GM19351 (cell line): ENCODE data around the gene EPHB2.
A peak's percentile ranks its signal among the peaks of the same experiment; 100 is the strongest.
"Not testable (repeated sequence)": the region's sequence is repeated elsewhere in the genome, so short reads cannot be mapped to it uniquely, and the experiment has no call there.

ENCODE experiments used
- ATAC-seq: cut with Tn5 transposase; IDR thresholded peaks from one replicate; pipeline ENCODE4 v1.9.1; 2021; ENCODE audit warnings: mild to moderate bottlenecking, moderate library complexity; ENCODE audit not compliant: unreplicated experiment

The EPHB2 gene

DNA sequence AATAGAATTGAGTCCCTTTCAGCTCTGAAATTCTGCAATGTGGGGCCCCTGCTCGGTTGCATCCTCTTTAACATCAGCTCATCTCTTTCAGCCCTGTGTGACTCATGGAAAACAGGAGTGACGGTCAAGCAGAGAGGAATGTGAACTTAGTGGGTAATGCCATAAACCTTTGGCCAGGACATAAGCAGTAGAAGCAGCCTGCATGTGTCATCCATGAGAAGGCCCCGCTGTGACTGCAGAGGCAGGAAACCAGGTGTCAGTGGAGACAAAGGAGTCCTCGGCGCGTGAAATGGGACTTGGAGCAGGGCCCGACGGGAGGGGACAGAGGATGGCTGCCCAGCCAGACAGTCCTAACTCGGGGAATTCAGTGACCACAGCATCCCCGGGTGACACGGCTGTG lies 21.1 kb upstream of the EPHB2 start:
- ATAC-seq, result no peak

DNA sequence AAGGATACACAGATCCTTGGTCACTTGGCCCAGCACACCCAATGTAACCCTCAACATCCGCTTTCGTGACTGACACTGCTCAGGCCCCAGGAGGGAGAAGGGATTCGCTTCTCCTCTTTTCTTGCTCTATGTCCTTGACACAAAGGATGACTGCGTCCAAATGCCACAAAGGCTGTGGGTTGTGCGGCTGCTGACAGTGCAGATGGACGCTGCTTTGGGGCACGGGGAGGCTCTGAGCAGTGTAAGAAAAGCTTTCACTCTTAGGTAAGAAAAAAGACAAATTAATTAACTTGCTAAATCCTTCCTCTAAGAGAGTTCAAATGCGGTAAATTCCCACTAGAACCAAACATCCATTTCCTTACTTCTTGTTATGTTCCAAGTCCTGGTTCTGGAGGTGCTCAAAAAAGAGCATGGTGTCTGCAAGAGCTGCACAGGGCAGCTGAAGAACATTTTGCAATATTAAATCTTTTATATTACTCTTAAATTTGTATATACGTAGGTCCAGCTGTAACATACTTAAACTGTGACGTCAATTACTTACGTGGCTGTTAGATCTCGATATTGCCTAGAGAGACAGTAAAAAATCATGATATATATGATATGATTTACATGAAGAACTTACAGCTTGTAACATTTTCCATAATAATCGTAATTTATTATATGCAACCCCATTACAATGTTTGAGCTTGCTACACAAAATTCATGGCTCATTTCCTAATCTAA lies 19.4 kb upstream of the EPHB2 start:
- no peak for ATAC-seq

DNA sequence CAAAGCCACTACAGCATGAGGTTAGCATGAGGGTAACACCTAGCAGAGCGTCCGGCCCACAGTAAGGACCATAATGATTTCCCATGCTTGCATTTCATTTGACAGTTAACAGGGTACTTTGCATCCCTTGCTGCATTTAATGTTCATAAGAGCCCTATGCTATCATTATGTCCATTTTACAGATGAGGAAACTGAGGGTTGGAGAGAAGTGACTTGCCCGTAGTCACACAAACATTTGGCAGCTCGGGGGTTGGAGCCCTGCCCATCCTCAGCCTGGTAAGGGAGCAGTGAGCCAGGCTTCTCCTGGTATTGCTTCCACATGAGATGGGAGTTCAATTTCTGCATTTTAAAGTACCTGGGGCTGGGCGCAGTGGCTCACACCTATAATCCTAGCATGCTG lies 16.5 kb upstream of the EPHB2 start:
- no peak for ATAC-seq

DNA sequence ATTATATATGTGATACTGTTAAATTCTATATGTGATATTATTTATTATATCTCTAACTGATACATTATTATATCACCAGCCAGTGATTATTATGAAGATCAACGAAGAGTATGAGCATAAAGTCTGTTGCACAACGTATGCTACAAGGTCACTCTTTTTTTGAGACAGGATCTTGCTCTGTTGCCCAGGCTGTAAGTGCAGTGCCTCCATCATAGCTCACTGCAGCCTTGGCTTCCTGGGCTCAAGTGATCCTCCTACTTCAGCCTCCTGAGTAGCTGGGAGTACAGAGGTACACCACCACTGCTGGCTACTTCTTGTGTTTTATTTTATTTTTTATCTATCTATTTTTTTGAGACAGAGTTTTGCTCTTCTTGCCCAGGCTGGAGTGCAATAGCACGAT lies 14.0 kb upstream of the EPHB2 start:
- no peak for ATAC-seq

DNA sequence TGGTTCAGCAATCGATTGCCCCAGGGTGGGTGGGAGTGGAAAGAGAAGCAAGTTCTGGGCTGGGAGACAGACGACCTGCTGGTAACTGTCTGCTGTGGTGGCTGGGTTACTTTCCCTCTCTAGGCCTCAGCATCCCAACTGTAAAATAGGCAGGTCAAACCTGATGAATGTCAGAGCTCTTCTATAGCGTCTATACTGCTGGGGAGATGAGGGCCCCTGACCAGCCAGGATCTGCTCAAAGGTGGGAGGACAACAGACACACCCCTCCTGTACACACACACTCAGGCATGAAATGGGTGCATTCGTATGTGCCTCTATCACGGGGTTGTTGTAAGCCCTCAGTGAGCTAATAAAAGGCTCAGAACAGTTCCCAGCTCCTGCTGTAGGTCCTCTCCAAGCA lies 12.7 kb upstream of the EPHB2 start:
- ATAC-seq, result no peak

DNA sequence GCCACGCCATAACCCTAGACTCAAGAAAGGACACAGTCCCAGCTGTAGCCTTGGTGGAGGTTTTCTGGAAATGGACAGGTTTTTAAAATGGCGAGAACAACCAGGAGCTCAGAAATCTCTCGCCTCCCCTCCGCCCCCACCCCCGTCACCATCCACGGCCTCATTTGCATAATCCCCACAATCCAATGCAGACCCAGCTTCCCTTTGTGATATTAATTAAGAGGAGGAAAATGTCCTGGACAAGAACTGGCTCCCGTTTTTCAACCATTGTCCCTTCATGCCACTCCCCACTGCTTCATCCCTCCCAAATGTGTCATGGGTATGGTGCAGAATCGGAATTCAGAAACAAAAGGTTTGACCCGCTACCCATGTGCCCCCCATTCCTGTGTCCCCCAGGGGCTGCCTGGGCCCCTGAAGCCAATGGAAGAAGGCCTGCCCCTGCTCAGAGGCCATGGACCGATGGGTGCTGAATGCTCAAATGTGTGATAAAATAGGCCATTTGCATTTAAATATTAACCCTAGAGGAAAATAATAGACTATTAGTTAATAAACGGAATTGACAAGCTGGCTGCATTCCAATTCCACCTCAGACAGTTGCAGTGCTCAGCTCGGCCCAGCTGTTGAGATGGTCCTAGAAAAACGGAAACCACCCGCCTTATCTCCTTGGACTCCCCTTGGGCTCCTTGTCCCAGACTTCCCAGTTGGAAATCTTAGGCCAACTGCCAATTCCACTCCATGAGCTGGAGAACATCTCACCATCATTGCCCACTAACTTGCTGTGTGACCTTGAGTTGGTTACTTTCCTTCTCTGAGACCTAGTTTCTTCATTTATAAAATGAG lies 10.7 kb upstream of the EPHB2 start:
- ATAC-seq, result no peak

DNA sequence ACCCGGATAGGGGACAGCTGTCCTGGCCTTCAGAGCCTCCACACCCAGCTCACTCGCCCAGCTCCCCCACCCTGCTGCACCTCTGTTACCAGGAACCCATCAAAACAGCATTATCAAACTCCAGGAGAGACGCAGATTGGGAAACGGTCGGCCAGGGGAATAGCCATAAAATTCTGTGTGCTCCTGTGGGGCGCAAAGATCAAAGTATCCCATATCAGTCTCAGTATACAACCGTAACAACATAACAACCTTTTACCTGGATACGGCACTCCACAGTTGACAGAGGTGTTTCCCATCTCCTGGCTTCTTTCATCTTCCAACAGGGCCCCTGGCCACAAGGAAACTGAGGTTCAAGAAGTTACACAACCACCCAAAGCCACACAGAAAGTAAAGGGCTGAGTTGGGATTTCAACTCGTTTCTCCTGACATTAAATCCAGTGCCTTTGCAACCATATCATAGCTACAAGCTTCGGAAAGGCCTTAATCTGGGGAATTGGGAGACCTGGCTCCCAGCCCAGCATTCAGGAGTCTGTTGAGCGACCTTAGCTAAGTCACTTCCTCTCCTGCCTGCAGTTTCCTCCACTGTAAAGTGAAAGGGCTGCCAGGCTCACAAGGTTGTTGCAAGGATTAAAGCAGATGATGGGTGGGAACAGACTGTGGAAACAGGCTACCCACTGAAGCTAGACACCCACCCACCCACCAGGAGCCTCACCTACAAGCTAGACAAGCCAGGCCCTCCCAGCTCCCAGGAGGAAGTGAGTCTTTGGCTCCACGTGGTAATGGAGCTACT lies 8.1 kb upstream of the EPHB2 start:
- no peak for ATAC-seq

DNA sequence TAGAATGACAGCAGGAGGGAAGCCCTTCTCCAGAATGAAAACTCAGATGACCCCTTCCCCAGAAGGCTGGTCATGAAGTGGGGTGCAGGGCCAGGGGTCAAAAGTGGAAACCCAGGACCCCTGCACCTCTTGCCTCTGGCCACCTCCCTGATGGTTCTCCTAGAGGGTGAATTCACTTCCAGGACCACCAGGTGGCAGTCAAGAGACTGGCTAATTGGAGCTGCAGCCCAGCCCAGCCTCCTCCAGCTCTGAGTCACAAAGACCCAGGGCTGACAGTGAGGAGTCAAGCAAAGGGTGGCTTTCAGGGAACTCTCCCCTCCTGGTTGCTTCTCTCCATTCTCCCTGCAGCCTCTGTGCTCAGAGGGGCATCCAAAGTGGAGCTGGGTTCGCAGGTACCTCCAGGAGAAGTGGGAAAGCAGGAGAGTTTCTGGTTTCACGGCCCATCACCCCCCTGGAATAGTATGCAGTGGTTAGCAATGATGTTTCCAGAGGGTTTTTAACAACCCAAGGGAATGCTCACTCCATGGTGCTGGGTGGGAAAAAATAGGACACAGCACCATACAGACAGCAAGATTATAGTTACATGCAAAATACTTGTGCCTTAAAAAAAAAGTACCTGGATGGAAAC lies 6.1 kb upstream of the EPHB2 start:
- ATAC-seq, result no peak

DNA sequence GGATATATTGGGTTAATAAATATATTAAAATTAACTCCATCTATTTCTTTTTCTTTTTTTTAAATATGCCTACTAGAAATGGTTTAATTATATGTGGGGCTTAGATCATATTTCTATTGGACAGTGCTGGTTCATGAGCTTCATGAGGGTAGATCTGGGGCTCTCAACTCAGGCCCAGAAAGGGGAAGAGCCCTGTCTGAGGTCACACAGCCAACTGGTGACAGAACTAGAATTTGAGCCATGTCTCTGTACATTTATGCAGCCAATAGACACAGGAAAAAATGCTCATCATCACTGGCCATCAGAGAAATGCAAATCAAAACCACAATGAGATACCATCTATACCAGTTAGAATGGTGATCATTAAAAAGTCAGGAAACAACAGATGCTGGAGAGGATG lies 5.1 kb upstream of the EPHB2 start:
- ATAC-seq, result no peak

DNA sequence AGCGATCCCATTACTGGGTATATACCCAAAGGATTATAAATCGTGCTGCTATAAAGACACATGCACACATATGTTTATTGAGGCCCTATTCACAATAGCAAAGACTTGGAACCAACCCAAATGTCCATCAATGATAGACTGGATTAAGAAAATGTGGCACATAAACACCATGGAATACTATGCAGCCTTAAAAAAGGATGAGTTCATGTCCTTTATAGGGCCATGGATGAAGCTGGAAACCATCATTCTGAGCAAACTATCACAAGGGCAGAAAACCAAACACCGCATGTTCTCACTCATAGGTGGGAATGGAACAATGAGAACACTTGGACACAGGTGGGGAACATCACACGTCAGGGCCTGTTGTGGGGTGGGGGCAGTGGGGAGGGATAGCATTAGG lies 4.5 kb upstream of the EPHB2 start:
- ATAC-seq, result not testable (repeated sequence)

DNA sequence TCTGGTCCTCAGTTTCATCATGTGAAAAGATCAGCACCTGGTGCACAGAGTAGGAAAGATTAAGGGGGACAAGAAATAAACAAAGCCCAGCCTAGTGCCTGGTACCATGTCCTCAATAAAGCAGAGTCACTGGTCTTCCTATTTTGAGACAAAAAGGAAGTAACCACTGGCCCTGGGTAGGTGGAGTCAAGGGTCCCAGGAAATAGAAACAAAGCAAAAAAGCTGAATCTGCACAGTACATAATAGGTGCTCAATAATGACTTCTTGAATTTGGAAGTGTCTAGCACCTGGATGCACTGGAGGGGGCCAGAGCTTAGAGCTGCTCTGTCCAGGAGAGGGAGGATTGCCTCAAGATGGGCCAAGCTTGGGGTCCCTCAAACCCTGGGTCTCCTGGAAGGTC lies 1.9 kb upstream of the EPHB2 start:
- ATAC-seq, result no peak

DNA sequence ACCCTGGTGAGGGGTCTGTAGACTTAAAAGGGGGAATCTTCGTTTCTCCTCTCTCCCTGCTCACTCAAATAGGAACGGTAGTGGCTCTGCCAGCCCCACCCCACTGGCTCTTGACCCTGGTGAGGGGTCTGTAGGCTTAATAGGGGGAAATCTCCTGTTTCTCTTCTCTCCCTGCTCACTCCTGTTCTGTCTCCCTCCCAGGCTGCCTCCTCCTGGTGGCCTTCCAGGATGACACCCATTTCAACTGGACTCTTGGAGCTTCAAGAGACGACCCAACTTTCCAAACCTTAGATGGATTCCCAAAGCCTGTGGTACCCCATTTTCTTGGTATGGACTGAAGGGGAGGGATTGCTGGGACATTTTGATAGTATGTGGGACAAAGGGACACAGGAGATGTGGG lies 1.4 kb upstream of the EPHB2 start:
- no peak for ATAC-seq

DNA sequence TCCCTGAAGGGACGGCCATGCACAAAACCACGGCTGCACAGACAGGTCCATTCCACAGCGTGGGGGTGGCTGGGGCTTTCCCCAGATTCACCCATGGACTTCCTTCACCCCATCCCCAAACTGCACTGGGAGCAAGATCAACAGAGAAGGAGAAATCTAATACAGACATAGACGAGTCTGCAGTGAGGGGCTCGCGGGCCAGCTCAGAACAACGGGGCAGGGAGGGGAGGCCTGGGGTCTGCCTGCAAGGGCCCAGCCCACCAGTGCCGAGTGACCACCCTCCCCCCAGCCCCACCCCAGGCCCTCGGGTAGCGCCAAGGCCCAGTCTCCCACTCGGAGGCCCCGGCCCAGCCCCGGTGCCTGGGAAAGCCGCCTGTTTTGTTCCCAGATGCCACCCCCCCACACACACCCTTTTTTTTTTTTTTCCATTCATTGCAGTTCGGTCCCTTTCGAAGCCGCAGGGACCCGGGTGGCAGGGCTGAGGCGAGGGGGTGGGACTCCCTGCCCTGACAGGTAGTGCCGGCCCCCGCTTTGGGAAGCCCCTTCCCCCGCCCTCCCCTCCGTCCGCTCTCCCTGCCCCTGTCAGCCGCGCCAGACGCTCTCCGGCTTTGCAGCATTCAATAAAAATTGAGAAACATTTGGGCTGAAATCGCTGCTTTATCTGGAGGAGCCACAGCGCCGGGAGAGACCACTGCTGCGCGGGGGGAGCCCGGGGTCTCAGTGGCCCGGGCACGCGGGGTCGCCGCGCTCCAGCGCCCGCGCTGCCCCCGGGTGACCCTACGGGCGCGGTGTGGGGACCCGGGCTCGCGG lies 543 bp upstream of the EPHB2 start:
- no peak for ATAC-seq

DNA sequence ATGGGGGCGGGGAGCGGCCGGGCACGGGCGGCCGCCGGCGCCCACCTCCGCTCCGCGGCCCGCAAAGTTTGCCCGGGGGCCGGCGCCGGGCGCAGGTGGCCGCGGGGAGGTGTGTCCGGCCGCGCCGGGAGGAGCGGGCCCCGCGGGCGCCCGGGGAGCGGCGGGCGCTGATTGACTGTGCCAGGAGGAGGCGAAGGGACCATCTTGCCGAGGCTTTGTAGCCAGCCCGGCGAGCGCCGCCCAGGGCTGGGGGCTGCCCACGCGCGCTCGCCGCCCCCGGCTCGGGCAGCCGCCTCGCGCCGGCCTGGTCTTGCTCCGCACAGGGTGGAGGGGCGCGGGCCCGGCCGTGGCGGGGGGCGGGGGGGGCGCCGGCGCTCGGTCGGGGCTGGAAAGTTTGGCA lies 432 bp downstream of the EPHB2 start:
- ATAC-seq, result no peak

DNA sequence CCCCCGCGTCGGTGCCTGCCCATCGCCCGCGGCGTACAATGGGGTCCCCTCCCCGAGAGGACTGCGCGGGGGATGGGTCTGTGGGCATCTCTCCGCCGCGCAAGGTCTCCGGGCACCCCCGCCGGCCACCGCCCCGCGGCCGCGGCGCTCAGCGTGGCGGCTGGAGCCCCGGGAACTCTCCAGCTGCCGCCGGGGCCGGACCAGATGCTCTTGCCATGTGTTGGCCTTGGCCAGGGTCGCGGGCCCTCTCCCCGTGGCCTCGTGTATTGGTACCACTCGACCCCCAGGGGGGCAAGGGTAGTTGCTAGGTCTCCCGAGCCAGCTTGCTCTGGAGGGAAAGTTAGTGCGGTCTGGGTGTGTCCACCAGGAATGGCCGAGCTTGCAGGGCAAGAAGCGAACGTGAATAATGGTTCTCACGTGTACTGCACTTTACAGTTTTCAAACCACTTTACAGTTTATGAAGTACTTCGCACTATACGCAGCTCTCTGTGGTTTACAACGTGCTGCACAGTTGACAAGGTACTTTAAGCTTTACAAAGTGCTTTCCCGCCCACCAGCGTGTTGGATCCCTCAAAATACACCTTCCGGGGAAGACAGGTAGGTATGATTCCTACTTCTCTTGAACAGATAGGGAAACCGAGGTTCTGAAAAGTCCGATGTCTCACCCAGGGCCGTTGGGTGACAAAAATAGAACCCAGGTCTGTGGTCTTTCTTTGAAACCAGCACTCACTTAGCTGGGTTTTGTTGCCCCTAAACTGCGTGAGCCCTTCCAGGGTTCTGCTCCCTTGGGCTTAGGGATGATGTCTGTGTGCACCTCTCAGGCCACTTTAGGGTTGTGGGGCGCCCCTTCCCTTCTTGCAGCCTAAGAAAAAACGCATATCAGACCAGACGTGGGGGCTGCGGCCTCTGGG lies 1.2 kb downstream of the EPHB2 start:
- peak; percentile 47 for ATAC-seq

DNA sequence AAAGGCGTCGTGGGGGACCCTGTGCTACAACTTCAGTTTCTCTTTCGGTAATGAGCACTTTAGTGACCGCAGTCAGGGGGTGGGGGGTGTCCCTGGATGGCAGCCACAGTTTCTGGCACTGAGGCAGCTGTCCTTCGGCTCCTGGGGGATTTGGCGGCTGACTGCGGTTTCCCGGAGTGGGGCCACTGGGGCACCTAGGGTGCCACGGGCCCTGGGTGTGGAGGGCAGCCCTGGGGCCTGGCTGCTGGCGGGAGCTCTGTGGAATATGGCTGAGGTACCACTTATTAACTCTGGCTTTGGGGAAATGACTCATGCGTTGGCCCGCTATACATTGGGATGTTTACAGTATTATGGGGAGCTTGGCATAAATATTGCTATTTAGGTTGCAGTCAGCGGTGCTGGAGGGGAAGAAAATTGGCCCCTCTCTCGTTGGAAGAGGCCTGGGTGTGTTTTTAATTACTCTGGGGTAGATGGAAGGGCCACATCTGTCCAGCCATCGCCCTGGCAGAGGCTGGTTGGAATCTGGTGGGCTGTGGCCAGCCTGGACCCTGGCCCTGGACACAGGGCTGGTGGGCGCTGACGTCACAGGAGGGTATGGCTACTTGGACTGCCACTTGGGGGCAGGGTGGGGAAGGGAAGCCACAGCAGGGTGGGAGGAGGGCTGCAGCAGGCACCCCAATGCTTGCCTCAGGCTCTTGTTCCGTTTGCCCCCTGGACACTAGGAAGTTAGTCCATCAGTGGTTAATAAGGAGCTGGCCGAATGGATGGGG lies 2.0 kb downstream of the EPHB2 start:
- peak; percentile 42 for ATAC-seq

DNA sequence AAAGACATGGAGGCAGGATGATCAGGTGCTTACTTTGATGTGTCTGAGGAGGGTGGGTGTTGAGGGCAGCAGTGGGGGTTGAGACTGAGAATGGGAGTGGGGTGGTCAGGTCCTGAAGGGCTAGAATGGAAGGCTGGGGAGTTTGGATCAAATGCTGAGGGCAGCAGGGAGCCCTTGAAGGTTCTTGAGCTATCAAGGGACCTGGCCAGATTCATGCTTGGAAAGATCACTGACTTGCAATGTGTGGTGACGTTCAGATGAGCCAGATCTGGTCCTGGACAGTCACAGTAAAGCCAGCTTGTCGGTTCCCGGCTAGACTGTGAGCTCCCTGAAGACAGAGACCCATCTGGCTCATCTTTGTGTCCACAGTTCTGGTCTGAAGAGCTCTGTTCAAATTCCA lies 3.8 kb downstream of the EPHB2 start:
- no peak for ATAC-seq

DNA sequence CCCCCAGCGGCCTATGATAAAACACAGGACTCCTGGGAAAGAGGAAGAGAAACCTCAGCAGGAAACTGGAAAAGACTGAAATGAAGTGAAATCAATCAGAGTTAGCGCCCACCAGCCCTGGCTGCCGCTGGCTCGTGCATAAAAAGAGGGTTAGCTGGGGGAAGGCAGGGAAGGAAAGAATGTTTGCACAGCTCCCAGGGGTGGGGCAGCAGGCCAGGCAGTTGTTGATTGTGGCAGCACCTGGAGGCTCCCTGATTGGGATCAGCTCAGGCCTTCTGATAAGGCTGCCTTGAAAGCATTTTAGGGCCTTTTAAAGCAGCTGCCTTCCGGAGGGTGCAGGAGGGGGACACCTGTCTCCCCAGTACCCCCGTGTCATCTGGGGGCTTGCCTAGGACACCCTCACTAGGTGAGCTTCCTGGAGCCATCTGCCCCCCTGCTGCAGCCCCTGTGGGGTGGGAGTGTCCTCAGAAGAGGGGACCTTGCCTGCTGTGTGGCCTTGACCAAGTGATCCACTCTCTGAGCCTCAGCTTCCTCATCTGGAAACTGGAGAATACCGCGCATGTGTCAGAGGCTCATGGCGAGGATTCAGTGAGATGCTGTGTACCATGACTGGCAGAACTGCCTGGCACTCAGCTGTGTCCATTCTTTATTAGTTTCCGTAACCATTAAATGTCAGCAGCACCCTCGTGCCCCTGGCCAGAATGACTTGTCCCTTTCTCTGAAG lies 6.6 kb downstream of the EPHB2 start:
- no peak for ATAC-seq
